HUES64 (cell line): Measurements from ENCODE around the gene TIPARP.

Experiments
- H3K27ac ChIP-seq: 2 replicates; pipeline ENCODE4 v1.7.0; 2013; ENCODE audit warnings: low read depth, low read length, inconsistent platforms
- H3K27me3 ChIP-seq: 2 replicates; pipeline ENCODE4 v1.6.1; 2013; ENCODE audit warnings: mild to moderate bottlenecking, low read length; ENCODE audit not compliant: insufficient read depth
- H3K36me3 ChIP-seq: 2 replicates; pipeline ENCODE4 v1.6.1; 2013; ENCODE audit warnings: mild to moderate bottlenecking, low read length; ENCODE audit not compliant: insufficient read depth
- H3K4me1 ChIP-seq: 2 replicates; pipeline ENCODE4 v1.6.1; 2013; ENCODE audit warnings: mild to moderate bottlenecking, low read length, moderate library complexity; ENCODE audit not compliant: insufficient read depth
- H3K4me3 ChIP-seq: 2 replicates; pipeline ENCODE4 v1.5.1; 2013; ENCODE audit warnings: mild to moderate bottlenecking, low read length, moderate library complexity
- H3K9ac ChIP-seq: 2 replicates; pipeline ENCODE4 v1.6.1; 2013; ENCODE audit warnings: mild to moderate bottlenecking, low read depth, low read length
- H3K9me3 ChIP-seq: 2 replicates; pipeline ENCODE4 v1.6.1; 2013; ENCODE audit warnings: low read depth, low read length; ENCODE audit not compliant: insufficient read depth
- WGBS: fragments of 150-250, 120-280 bp; methylation state at CpG from one replicate; pipeline ENCODE4 v1.1.7; 2013; ENCODE audit warnings: missing lambda C conversion rate; 5-methylcytosine and 5-hydroxymethylcytosine counted together

The TIPARP gene

DNA sequence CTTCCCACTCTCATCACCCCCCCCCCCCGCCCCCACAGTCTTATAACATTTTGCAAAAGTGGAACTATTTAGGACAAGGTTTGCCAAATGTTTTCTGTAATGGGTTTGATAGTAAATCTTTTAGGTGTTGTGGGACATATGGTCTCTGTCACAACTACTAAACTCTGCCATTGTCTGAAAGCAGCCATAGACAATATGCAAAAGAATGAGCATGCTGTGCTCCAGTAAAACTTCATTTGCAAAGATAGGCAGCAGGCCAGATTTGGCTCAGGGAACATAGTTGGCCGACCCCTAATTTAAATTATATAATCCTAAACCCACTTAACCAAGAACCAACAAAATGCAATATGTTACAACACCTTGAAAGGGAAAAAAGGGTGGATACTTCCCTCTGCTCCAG, 46.4 kb downstream of the TIPARP start:
- Histone ChIP-seq H3K4me3 (no peak overlapping the region), H3K27ac (no peak overlapping the region), H3K36me3 (no peaks in the 10 kb centered on the region), H3K9me3 (no peaks in the 10 kb centered on the region), H3K9ac (no peak overlapping the region), H3K27me3 (no peaks in the 10 kb centered on the region), H3K4me1 (peaks cover 20% of the 10 kb centered on the region)
- 38% methylated on average over 1 of the region's 2 CpGs for WGBS

DNA sequence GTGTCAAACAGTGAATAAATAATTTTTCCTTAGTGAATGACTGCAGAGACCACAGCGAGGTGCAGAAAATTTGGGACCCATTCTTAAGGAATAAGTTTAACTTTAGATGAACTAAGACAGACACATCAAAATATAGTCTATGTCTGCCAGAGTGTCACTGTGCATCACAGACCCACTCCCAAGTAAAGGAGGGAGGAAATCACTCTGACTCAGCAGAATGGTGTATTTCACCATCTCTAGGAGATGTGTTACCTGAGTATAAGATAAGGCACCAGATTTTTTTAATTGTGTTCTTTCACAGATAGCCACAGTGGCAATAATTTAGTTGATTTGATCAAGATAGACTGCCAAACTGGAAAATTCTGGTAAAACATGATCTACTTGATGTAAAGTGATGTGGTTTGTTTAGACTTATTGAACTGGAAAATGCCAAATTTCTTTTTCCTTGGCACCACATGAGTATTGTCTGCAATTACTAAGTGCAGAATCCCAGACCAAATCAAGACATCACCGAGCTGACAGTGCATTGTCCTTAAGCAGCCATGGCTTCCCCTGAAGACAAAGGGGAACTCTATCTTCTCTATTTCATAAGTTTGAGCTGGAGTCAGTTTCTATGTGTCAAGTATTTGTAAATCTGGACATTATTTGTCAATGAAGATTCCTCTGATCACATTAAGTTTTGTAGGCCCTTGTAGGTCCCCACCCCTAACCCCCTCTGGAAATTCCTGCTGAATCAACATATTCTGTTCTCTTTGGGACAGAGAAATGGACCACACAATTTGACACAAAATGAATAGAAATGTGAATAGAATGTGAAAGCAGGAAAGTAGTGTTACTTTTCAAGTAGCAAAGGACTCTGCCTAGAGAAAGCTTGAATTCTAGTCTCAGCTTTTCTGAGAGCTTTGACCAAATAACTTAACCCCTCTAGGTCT, 47.6 kb downstream of the TIPARP start:
- 96% methylated on average over 2 of the region's 2 CpGs for WGBS
- no peaks in the 10 kb centered on the region for H3K36me3 ChIP-seq
- H3K27me3 ChIP-seq: no peaks in the 10 kb centered on the region
- H3K4me1 ChIP-seq: peaks cover 20% of the 10 kb centered on the region
- no peak overlapping the region for H3K9ac ChIP-seq
- H3K27ac ChIP-seq: no peak overlapping the region
- H3K4me3 ChIP-seq: no peak overlapping the region
- no peaks in the 10 kb centered on the region for H3K9me3 ChIP-seq

DNA sequence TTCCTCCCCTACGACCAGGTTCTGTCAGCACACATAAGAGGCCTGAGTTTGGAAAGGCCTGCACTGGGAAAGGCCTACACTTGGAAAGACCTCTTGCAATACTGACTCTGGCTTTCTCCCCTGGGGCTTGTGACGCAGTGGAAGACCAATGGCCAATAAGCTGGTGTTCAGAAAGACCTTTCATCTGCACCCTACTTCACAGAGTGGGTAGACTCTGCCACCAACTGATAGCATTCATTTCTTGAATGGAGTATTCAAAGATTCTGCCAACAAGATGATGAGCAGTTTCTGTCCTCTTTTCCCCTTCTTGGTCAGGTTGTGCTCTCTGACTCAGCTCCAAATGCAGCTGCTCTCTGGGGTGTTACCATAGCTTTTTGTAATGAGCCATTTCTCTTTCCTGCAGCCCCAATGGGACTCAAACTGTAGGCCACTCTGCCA, 48.8 kb downstream of the TIPARP start:
- no peak overlapping the region for H3K9ac ChIP-seq
- peaks cover 20% of the 10 kb centered on the region for H3K4me1 ChIP-seq
- no peaks in the 10 kb centered on the region for H3K9me3 ChIP-seq
- no peaks in the 10 kb centered on the region for H3K27me3 ChIP-seq
- WGBS: 81% methylated on average over 2 of the region's 2 CpGs
- H3K27ac ChIP-seq: no peak overlapping the region
- H3K36me3 ChIP-seq: no peaks in the 10 kb centered on the region
- H3K4me3 ChIP-seq: no peak overlapping the region

DNA sequence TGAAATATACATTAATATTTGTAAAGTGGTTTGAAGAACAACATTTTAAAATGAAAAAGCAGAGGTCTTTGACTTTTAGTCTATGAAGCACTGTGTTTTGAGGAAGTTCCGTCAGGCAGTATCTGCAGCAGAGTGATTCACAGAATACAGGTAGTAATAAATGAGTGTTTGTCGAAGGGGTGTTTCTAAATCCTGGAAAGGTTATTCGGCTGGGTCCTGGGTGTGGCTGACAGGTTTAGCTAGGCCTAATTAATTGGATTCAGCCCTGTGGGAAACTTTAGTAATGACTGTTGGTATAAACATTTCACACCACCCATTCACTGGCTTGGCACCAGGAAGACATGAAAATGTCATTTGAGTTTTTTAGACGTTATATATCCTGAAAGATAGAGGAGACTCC, 51.3 kb downstream of the TIPARP start:
- Histone ChIP-seq H3K4me1 (peaks cover 9% of the 10 kb centered on the region), H3K27me3 (no peaks in the 10 kb centered on the region), H3K36me3 (no peaks in the 10 kb centered on the region), H3K27ac (no peak overlapping the region), H3K9me3 (no peaks in the 10 kb centered on the region), H3K9ac (no peak overlapping the region), H3K4me3 (no peak overlapping the region)
- 69% methylated on average over 4 of the region's 4 CpGs for WGBS

DNA sequence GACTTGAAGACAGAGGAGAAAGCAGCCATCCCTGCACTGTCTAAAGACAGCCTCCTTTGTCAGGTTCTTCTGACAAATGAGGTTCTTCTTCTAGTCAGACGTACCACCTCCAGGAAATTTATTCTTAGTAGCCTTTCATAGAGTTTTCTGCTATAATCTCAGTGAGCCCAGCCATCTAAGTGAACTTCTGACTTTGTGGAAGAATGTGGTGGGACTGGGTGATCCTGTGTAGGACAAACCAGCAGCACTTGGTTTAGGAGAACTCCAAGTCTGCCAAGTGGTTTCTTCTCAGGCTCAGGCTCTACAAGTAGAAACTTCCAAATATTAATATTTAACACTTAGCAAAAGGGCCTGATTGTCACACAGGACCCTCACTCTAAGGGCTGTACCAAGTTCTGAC, 52.1 kb downstream of the TIPARP start:
- no peaks in the 10 kb centered on the region for H3K27me3 ChIP-seq
- H3K4me3 ChIP-seq: no peak overlapping the region
- no peak overlapping the region for H3K27ac ChIP-seq
- no peaks in the 10 kb centered on the region for H3K36me3 ChIP-seq
- no peaks in the 10 kb centered on the region for H3K9me3 ChIP-seq
- H3K4me1 ChIP-seq: peaks cover 5% of the 10 kb centered on the region; the same call in 1 of the 2 replicates
- WGBS: 95% methylated on average over 1 of the region's 1 CpG
- H3K9ac ChIP-seq: no peak overlapping the region

DNA sequence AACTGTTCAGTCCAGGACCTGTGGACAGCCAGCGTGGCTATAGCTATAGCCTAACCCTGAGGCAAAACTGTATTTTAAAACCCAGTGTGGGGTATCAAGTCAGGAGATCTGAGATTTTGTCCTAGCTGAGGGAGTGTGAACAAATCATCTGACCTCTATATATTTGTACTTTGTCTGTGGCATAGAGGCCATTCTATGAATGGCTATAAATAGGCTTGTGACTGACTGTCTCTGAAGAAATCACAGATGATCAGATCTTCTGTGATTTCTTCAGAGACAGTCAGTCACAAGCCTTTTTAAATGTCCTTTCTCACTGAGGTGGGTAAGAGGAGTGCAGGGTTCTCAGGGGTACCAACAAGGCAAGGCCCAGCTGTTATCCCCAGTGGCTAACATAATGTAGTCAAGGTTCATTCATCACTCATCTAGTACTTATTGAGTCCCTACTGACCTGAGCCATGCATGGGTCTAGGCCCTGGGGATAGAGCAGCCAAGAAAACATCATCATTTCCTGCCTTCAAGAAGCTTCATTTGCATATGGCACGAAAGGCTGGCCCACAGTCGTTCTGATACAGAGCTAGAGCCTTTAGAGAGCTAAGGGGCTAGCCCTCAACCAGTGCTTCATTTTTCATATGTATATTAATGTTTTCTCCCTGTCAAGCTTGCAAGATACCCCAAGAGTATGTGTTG, 53.3 kb downstream of the TIPARP start:
- Histone ChIP-seq H3K4me1 (peaks cover 5% of the 10 kb centered on the region; the same call in 1 of the 2 replicates), H3K4me3 (no peak overlapping the region), H3K9me3 (no peaks in the 10 kb centered on the region), H3K27me3 (no peaks in the 10 kb centered on the region), H3K27ac (no peak overlapping the region), H3K9ac (no peak overlapping the region), H3K36me3 (no peaks in the 10 kb centered on the region)
- WGBS: 74% methylated on average over 3 of the region's 3 CpGs

DNA sequence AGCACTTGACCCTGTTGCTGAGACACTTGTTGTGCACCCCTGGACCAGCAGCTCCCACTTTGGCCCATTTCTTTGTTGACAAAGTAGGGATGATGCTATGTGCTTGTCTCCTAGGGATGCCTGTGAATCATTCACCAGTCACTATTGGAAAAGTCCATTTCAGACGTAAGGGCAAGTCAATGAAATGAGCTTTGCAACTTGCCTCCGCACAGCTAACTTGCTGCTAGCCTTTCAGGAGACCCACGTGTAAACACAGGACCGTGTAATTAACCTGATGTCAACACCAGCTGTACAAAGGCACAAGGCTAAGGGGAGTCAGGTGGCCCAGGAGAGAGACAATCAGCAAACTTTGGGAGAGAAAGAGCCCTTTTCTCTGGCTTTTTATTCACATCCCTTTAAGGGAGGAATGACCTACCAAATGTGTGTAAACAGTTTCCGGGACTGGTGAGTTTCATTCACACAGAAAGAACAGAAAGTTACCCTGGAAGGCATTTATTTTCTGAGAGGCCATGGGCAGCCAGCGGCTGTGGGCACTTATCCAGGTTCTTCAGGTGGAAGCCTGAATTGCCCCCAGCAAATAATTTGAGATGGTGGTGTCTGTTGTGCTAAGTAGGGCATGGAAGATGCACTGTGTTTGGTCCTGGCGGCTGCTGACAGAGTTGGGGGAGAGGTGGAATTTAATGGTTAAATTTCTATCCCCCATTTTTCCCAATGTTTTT, 54.0 kb downstream of the TIPARP start:
- H3K27me3 ChIP-seq: no peaks in the 10 kb centered on the region
- WGBS: 72% methylated on average over 6 of the region's 7 CpGs
- H3K9ac ChIP-seq: no peak overlapping the region
- H3K9me3 ChIP-seq: no peaks in the 10 kb centered on the region
- H3K4me1 ChIP-seq: peaks cover under 1% of the 10 kb centered on the region; the same call in 1 of the 2 replicates
- no peaks in the 10 kb centered on the region for H3K36me3 ChIP-seq
- H3K27ac ChIP-seq: no peak overlapping the region
- no peak overlapping the region for H3K4me3 ChIP-seq

DNA sequence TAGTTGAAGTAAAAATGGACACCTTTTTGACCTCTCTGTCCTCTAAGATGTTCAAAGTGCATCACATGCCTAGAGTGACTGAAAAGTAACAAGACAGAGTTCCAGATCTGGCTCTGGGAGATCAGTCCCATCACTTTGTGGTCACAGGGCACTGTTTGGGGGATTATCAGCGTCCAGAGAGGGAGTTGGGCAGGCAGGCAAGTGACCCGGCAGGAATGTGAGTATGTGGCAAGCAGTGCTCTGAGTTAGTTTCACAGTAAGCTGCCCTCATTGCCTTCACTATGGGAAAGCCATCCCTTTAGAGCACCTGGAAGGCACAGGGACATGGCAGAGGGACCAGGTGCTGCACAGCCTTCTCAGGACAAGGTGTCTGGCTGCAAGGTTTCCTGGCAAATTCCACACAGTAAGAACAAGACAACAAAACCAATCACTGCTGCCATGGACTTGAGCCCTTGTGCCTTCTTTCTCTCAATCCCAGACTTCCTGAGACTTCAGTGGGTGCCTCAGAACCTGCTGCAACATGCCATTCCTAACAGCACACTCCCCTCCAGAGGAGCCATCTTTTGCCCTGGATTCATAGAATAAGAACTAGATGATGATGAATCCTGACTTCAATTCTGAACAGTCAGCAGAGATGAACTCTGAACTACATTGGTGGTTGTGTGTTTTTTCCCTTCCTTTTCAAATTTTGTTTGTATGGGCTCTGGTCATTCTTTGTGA, 55.2 kb downstream of the TIPARP start:
- Histone ChIP-seq H3K27me3 (no peaks in the 10 kb centered on the region), H3K36me3 (no peaks in the 10 kb centered on the region), H3K4me3 (no peak overlapping the region), H3K9me3 (no peaks in the 10 kb centered on the region), H3K9ac (no peak overlapping the region), H3K4me1 (no peaks in the 10 kb centered on the region), H3K27ac (no peak overlapping the region)
- WGBS: 93% methylated on average over 2 of the region's 2 CpGs

DNA sequence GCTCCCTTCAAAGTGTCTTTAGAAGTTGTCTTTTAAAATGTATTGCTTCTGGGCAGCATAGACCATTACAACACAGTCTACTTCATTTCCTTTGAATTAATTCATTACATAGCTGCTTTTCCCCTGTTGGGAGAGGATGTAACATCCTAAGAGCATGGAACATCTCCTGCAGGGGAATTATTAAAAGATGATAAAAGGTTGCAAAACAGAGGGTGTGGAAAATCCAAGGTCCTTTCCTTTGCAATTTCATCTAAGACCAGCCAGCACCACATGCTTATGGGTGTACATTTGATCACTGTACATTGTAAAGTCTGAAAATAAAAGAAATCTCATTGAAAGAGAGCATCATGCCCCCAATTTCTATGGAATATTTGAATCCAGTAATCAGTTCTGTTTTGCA, 57.4 kb downstream of the TIPARP start:
- H3K36me3 ChIP-seq: no peaks in the 10 kb centered on the region
- H3K4me1 ChIP-seq: no peaks in the 10 kb centered on the region
- no peaks in the 10 kb centered on the region for H3K9me3 ChIP-seq
- H3K4me3 ChIP-seq: no peak overlapping the region
- H3K9ac ChIP-seq: no peak overlapping the region
- H3K27ac ChIP-seq: no peak overlapping the region
- no peaks in the 10 kb centered on the region for H3K27me3 ChIP-seq

DNA sequence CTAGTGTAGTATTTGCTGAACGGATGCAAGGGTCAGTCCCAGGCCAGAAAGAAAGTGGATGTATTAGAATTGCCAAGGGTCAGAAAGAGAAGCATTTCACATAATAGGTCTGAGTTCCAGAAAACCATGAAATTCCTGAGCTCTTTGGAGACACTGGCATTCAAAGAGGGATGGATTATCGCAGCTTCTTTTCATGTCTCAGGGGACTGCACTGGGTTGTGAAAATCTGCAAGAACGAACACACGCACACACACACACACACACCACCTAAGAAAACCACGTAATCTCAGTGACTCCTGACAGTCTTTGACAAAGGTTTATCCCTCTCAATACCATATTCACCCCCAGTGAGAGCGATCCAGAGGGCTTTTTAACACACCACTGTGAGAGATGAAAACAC, 57.9 kb downstream of the TIPARP start:
- WGBS: 63% methylated on average over 6 of the region's 6 CpGs
- H3K27me3 ChIP-seq: no peaks in the 10 kb centered on the region
- H3K9me3 ChIP-seq: no peaks in the 10 kb centered on the region

More for the DNA sequence above, 57.9 kb downstream of the TIPARP start:
- Histone ChIP-seq H3K4me1 (no peaks in the 10 kb centered on the region), H3K36me3 (no peaks in the 10 kb centered on the region), H3K9ac (no peak overlapping the region), H3K27ac (no peak overlapping the region), H3K4me3 (no peak overlapping the region)
